ENCODE measurements around the gene LRGUK. TPM values are rescaled to one million over a fixed set of nuclear protein-coding genes. Genes with fewer than 3 reads are reported as not detected.

The LRGUK gene
- total RNA-seq, 4 donors from 2014 or later, result 0.57 to 2.2 (median 1.6) TPM

GRCh38 chr7:134126596-134126965 is 559 bp upstream of the LRGUK start:
- TF ChIP-seq CTCF (IDR thresholded peaks at IDR 0.05; ENCODE audit: low read depth), result no peak

GRCh38 chr7:134128829-134129228 is 1.7 kb downstream of the LRGUK start:
- no peak for TF ChIP-seq CTCF (IDR thresholded peaks at IDR 0.05; ENCODE audit: low read depth)

- no peak for TF ChIP-seq CTCF (IDR thresholded peaks at IDR 0.05; ENCODE audit: low read depth)
These were observed 2.9 kb downstream of the LRGUK start for GRCh38 chr7:134129856-134130523.

GRCh38 chr7:134134004-134134403 is 6.9 kb downstream of the LRGUK start:
- no peak for TF ChIP-seq CTCF (IDR thresholded peaks at IDR 0.05; ENCODE audit: low read depth)

GRCh38 chr7:134140889-134141867 is 14.0 kb downstream of the LRGUK start:
- no peak for TF ChIP-seq CTCF (IDR thresholded peaks at IDR 0.05; ENCODE audit: low read depth)

- no peak for TF ChIP-seq CTCF (IDR thresholded peaks at IDR 0.05; ENCODE audit: low read depth)
These were observed 14.7 kb downstream of the LRGUK start for GRCh38 chr7:134141868-134142264.

- no peak for TF ChIP-seq CTCF (IDR thresholded peaks at IDR 0.05; ENCODE audit: low read depth)
These were observed 26.5 kb downstream of the LRGUK start for GRCh38 chr7:134153493-134154136.
